Lung (tissue), 12 donors: Measurements from ENCODE around the gene TTC34. TPM values are rescaled to one million over a fixed set of nuclear protein-coding genes. Genes with fewer than 3 reads are reported as not detected.

ENCODE experiments used
- ATAC-seq: fragments of 200-7000 bp; cut with Tn5 transposase; one replicate; pipeline ENCODE4 v1.9.1; 2020; ENCODE audit warnings: moderate number of reproducible peaks; ENCODE audit not compliant: insufficient read depth, low FRiP score
- DNase-seq, 3 donors: peaks; one replicate each; pipeline ENCODE4 v3.0.0-alpha.2; 2013 to 2017
- H3K27ac ChIP-seq, 2 donors: one replicate each; pipeline ENCODE4 v1.5.1; 2013; ENCODE audit warnings: mild to moderate bottlenecking in 2 of 2, moderate library complexity in 2 of 2, control low read depth in 1 of 2, inconsistent platforms in 1 of 2, low read depth in 1 of 2, low read length in 1 of 2
- H3K27me3 ChIP-seq, 3 donors: one replicate each; pipeline ENCODE4 v1.5.1; 2013; ENCODE audit warnings: low read length in 2 of 3; ENCODE audit not compliant: control insufficient read depth in 3 of 3, insufficient read depth in 3 of 3
- H3K36me3 ChIP-seq, 4 donors: one replicate each; pipeline ENCODE4 v1.5.1; 2013; ENCODE audit warnings: low read length in 4 of 4, mild to moderate bottlenecking in 1 of 4, moderate library complexity in 1 of 4; ENCODE audit not compliant: control insufficient read depth in 4 of 4, insufficient read depth in 4 of 4
- H3K4me1 ChIP-seq, 5 donors: one replicate each; pipeline ENCODE4 v1.5.1; 2013; ENCODE audit warnings: low read length in 5 of 5, mild to moderate bottlenecking in 2 of 5, moderate library complexity in 1 of 5; ENCODE audit not compliant: control insufficient read depth in 5 of 5, insufficient read depth in 5 of 5
- H3K4me3 ChIP-seq: one replicate; pipeline ENCODE4 v1.5.1; 2013; ENCODE audit warnings: mild to moderate bottlenecking, control low read depth, moderate library complexity
- H3K9ac ChIP-seq, 2 donors: one replicate each; pipeline ENCODE4 v1.5.1; 2013; ENCODE audit warnings: low read length in 2 of 2, control low read depth in 1 of 2; ENCODE audit not compliant: insufficient read depth in 1 of 2
- H3K9me3 ChIP-seq, 4 donors: one replicate each; pipeline ENCODE4 v1.5.1; 2013; ENCODE audit warnings: low read length in 3 of 4, mild to moderate bottlenecking in 1 of 4, moderate library complexity in 1 of 4; ENCODE audit not compliant: control insufficient read depth in 4 of 4, insufficient read depth in 3 of 4
- WGBS, 2 donors: extraction: QIAGEN DNeasy Blood & Tissue Kit; methylation state at CpG; one replicate each; pipeline ENCODE4 v1.1.7; 2013; 5-methylcytosine and 5-hydroxymethylcytosine counted together
- polyA plus RNA-seq, 2 donors: library from polyadenylated mRNA; stranded (reverse); fragments of 200-250 nt; gene quantifications; one replicate each; pipeline ENCODE4 v1.2.1, GENCODE V29; 2013
- total RNA-seq, 2 donors: library from RNA; depleted of rRNA in 1 of 2; stranded (reverse); fragments of >200 nt in 1 of 2; gene quantifications; one replicate each; pipeline ENCODE4 v1.2.1, GENCODE V29; 2014 to 2021
- TF ChIP-seq, protein P1 (sequence below): IDR thresholded peaks from 2 replicates; pipeline ENCODE4 v1.5.1; 2012; ENCODE audit warnings: mild to moderate bottlenecking; ENCODE audit errors: control extremely low read depth, extremely low read depth
- donor health status: control.
- donor health status: control.
- donor health status: Bipolar disorder and iron deficiency.
- donor health status: healthy.
- donor health status: DM: yes; HTN: yes; CAD: no.

The TTC34 gene
- total and polyA plus RNA-seq, 4 donors: 0.30 to 3.3 (median 0.75) TPM

DNA sequence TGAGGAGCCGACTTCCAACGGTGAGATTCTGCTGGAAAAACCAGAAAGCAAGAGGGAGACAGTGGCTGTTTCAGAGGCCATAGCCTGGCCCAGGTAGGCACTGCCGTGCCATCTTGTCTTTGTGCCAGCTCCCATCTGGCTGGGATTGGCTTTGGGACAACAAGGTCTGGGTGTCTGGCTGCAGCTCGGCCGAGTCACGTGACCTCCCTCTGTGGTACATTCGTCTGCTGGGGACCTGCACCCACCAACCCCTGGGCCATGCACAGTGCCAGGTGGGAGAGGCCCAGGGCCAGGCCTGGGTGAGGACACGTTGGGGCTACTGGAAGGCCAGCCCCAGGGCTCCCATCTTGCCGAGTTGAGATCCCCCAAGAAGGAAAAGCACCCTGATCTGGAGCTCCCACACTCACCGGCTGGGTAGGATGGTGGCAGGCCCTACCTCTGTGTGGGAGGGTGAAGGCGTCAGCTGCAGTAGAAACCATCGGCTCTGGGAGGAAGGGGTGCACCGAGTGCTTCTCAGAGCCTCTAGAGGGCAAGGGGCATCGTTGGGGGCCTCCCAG lies 25.3 kb upstream of the TTC34 start:
- peaks cover 0 to 3% (median 0%) of the 10 kb centered on the region in 3 donors for H3K27me3 ChIP-seq
- no peak overlapping the region for H3K9ac ChIP-seq
- DNase-seq: no peak
- peaks cover 0 to under 1% (median 0%) of the 10 kb centered on the region in 5 donors for H3K4me1 ChIP-seq
- H3K36me3 ChIP-seq: no peaks in the 10 kb centered on the region
- H3K9me3 ChIP-seq: peaks cover 0 to 25% (median 0%) of the 10 kb centered on the region in 4 donors
- H3K27ac ChIP-seq: no peak overlapping the region
- H3K4me3 ChIP-seq: no peak overlapping the region
- 84 to 86% methylated on average over 14 of the region's 14 CpGs for WGBS, 2 donors
- TF ChIP-seq, protein P1, sequence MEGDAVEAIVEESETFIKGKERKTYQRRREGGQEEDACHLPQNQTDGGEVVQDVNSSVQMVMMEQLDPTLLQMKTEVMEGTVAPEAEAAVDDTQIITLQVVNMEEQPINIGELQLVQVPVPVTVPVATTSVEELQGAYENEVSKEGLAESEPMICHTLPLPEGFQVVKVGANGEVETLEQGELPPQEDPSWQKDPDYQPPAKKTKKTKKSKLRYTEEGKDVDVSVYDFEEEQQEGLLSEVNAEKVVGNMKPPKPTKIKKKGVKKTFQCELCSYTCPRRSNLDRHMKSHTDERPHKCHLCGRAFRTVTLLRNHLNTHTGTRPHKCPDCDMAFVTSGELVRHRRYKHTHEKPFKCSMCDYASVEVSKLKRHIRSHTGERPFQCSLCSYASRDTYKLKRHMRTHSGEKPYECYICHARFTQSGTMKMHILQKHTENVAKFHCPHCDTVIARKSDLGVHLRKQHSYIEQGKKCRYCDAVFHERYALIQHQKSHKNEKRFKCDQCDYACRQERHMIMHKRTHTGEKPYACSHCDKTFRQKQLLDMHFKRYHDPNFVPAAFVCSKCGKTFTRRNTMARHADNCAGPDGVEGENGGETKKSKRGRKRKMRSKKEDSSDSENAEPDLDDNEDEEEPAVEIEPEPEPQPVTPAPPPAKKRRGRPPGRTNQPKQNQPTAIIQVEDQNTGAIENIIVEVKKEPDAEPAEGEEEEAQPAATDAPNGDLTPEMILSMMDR: no peak
- no peak for ATAC-seq

GRCh38 chr1:2826316-2826715 lies 24.8 kb upstream of the TTC34 start:
- Histone ChIP-seq H3K9me3 (peaks cover 0 to 21% (median 0%) of the 10 kb centered on the region in 4 donors), H3K27ac (no peak overlapping the region), H3K36me3 (no peaks in the 10 kb centered on the region), H3K4me3 (no peak overlapping the region), H3K4me1 (peaks cover 0 to 4% (median 0%) of the 10 kb centered on the region in 5 donors), H3K27me3 (peaks cover 0 to 3% (median 0%) of the 10 kb centered on the region in 3 donors), H3K9ac (no peak overlapping the region)
- DNase-seq (no peak), ATAC-seq (no peak)
- 84 to 91% methylated on average over 15 of the region's 15 CpGs for WGBS, 2 donors
- TF ChIP-seq, protein P1: no peak

- Histone ChIP-seq H3K4me3 (no peak overlapping the region), H3K9ac (no peak overlapping the region), H3K27ac (no peak overlapping the region), H3K4me1 (peaks cover 0 to 8% (median 0%) of the 10 kb centered on the region in 5 donors), H3K36me3 (no peaks in the 10 kb centered on the region), H3K9me3 (peaks cover 0 to 21% (median 0%) of the 10 kb centered on the region in 4 donors), H3K27me3 (peaks cover 0 to 3% (median 0%) of the 10 kb centered on the region in 3 donors)
- DNase-seq: no peak
- TF ChIP-seq, protein P1: no peak
- ATAC-seq: no peak
- WGBS, 2 donors: 77 to 86% methylated on average over 18 of the region's 18 CpGs
Measured at GRCh38 chr1:2825487-2826189, 24.1 kb upstream of the TTC34 start.
